IPS-18c (cell line): Measurements from ENCODE around the gene TYMP.

Experiments
- H3K4me3 ChIP-seq: 2 replicates; pipeline ENCODE4 v1.7.0; 2013; ENCODE audit warnings: low read depth, mild to moderate bottlenecking, low read length, moderate library complexity; ENCODE audit not compliant: insufficient read depth
- H3K9me3 ChIP-seq: one replicate; pipeline ENCODE4 v1.6.1; 2013; ENCODE audit warnings: mild to moderate bottlenecking, low read length, moderate library complexity; ENCODE audit not compliant: control insufficient read depth, insufficient read depth

The TYMP gene

GRCh38 chr22:50485221-50486131, 44.3 kb downstream of the TYMP start:
- no peak overlapping the region for H3K4me3 ChIP-seq

DNA sequence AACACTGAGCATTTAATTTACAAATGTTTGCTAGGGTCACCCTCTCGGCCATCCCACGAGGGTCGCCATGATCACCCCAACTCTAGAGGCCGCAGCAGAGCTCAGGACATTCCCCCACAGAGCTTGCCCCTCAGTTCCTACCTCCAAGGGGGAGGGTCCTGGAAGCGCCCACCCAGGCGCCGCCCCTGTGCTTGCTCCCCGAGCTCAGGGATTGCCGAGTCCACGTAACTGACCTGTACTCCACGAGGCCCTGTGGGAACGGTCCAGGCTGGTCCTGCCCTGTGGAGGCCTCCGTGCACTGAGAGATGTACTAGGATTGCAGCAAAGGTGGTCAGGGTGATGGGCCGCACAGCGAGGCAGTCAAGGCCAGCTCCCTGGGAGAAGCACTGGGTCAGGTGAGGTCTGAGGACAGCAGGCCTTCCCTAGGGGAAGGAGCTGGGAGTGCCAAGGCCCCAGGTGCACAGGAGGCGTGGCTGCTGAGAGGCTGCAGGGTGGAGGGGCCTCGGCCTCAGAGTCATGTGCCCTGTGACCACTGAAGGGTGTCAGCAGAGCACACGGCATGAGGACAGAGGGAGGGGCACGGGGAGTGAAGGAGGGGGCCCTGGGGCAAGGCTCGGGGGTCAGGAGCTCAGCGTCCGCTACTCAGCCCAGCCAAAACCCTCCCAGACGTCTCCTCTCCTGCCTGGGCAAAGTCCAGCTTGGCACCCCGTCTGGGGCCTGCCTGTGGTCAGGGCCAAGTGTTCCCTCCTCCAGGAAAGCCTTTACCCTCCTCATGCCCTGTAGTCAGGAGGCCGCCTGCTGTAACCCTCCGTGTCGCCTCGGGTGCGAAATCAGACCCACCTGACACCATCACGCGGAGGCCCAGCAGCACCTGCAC, 45.6 kb downstream of the TYMP start:
- no peak overlapping the region for H3K4me3 ChIP-seq
- H3K9me3 ChIP-seq, result no peaks in the 10 kb centered on the region

More at GRCh38 chr22:50485221-50486131, 44.3 kb downstream of the TYMP start:
- no peaks in the 10 kb centered on the region for H3K9me3 ChIP-seq

DNA sequence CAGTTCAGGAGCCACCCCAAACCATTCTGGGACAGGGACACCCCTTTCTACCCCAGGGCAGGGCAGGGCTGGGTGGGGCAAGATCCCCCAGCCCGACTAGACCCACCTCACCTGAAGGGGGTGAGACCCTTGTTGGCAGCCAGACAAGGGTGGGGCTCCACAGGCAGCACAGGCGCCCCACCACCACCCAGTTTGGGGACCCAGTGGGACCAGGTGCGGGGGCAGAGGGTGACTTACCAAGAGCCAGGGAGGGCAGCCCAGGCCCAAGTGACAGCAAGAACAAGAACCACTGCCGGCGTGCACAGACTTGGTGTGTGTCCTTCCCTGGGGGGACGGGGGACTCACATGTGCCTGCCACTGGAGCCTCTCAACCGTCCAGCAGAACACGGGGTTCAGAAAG, 46.3 kb downstream of the TYMP start:
- H3K4me3 ChIP-seq, result no peak overlapping the region; the same call in 1 of the 2 replicates
- no peaks in the 10 kb centered on the region for H3K9me3 ChIP-seq

DNA sequence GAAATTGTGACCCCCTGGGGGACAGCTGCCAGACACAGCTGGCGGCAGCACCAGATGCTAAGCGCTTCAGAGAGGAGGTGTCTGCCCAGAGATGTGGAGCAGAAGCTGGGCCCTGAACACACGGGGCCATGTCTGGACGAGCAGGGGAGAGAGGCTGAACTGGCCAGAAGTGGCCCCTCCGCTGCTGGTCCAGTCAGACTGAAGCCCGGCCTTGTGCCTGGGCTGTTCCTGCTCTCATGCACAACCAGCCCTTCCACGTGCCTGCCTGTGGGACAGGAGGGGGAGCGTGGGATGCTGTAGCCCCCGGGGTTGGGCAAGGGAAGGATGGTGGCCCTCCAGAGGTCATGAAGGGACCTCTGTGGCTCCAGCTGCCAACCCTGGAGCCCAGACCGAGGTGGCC, 46.7 kb downstream of the TYMP start:
- Histone ChIP-seq H3K4me3 (no peak overlapping the region; the same call in 1 of the 2 replicates), H3K9me3 (no peaks in the 10 kb centered on the region)

DNA sequence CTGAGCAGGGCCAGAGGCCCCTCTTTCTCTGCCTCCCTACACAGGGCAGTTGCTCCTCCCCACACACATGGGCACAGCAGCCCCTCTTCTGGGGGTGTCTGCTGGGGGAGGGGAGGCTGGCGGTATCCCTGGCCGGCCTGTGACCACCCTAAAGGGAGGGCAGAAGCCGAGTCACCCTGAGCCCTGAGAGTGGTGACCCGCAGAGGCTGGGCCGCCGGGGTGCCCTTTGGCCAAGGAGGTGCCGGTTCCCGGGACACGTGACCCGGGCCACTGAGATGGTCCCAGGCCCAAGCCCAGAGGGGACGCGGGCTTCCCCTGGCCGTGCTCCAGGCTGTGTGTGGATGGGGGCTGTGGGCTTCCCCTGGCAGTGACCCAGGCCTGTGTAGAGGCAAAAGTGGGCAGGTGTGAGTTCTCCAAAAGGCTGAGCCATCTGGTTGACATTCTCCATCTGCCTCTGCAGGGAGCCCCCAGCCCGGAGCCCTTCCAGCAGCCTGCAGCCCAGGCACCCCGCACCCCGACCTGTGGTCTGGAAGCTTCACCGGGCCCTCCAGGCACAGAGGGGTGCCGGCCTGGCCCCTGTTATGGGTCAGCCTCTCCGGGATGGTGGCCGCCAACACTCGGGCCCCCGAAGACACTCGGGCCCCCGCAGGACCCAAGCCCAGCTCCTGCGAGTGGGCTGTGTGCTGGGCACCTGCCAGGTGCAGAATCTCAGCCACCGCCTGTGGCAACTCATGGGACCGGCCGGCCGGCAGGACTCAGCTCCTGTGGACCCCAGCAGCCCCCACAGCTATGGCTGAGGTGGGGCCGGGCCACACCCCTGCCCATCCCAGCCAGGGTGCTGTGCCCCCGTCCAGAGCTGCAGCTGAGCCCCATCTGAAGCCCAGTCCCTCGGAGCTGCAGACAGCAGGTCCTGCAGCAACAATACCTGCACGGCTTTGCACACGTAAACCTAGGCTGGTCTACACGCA, 47.4 kb downstream of the TYMP start:
- H3K9me3 ChIP-seq, result no peaks in the 10 kb centered on the region
- peak overlapping the region; percentile 71 for H3K4me3 ChIP-seq

DNA sequence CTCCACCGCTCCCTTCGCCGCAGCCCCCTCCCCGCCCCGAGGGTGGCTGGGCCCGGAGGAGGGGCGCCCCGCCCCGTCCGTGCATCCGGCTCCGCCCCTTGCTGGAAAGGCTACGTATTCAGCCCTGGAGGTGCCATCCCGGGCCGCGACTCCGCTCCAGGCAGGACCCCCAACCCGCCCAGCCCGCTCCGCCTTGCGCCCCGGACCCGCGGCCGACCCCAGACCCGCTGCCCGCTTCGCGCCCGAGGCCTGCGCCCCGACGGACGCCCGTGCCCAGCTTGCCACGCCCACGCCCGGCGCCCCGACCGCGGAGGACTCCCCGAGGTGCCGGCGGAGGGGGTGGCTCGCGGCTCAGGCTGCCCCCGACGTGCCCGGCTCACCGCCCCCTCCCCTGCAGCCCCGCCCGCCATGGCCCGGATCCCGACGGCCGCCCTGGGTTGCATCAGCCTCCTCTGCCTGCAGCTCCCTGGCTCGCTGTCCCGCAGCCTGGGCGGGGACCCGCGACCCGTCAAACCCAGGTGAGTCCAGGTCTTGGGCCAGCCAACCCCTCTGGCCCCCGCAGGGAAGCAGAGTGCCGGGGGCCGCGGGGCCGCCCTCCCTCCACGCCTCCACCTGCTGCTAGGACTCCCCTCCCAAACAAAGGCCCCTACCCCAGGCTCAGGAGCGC, 48.2 kb downstream of the TYMP start, which contains the start of gene ADM2:
TSS of gene ADM2 (plus strand) at position 104 of the 667 bp plus-strand sequence. CDS start at position 409, 305 bp downstream.
- Histone ChIP-seq H3K9me3 (no peaks in the 10 kb centered on the region), H3K4me3 (peak within 1 kb of the TSS; percentile 71)

DNA sequence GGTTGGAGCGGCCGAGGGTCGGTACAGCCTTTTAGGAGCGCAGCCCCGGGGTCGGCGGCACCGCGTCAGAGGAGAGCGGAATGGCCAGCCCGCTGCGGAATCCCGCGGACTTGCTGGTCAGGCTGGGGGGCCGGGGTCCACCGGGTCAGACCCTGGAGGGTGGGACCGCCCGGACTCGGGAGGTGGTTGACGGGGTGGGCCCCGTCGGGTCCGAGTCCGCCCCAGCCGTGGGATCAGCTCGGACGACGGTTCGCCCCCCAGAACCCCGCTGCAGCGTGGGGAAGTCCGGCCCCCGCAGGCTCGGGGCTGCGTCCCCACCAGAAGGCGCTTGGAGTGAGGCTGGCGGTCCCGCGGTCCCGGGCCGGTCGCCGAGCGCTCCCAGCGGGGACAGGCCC, 48.8 kb downstream of the TYMP start:
- Histone ChIP-seq H3K4me3 (peak overlapping the region; percentile 71), H3K9me3 (no peaks in the 10 kb centered on the region)

DNA sequence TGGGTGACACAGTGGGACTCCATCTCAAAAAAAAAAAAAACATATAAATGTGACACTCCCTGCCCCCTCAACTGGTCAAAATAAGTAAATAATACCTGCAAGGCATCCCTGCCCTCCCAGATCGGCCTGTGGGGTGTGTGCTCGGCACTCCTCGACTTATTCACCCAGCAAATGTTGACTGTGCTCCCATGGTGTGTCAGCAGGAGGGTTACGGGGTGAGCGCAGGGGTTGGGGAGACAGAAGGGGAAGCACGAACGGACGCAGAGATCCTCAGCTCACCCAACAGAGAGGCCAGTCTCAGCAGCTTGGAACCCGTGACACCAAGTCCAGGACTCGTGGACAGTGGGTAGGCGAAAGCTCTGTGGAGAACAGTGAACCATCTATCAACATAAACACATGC, 50.1 kb downstream of the TYMP start:
- no peak overlapping the region for H3K4me3 ChIP-seq
- no peaks in the 10 kb centered on the region for H3K9me3 ChIP-seq

DNA sequence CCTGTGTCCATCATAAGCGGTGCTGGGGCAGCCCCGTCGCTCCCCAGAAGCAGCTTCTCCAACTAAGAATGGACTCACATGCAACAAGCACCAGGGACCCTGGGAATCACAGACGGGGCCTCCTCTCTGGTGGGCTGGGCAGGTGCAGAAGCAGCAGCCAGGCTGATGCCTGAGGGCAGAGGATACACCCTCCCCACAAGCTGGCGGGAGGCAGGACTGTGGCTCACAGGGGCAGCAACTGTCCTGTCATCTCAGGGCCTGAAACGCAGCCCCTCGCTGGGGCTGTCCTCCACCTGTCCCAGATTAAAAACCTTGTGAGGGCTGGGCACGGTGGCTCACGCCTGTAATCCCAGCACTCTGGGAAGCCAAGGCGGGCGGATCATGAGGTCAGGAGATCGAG, 51.9 kb downstream of the TYMP start:
- no peaks in the 10 kb centered on the region for H3K9me3 ChIP-seq
- H3K4me3 ChIP-seq, result no peak overlapping the region

GRCh38 chr22:50476868-50477267, 52.9 kb downstream of the TYMP start:
- no peaks in the 10 kb centered on the region for H3K9me3 ChIP-seq
- no peak overlapping the region for H3K4me3 ChIP-seq
